Ureter (tissue), 1 donor: ENCODE results near the gene SECTM1. TPM values are rescaled to one million over a fixed set of nuclear protein-coding genes. Genes with fewer than 3 reads are reported as not detected.

Experiments used
- DNase-seq: peaks from one replicate; pipeline ENCODE4 v3.0.0-alpha.2; 2020; ENCODE audit warnings: low spot score
- total RNA-seq: library from RNA; stranded (reverse); gene quantifications from one replicate; pipeline ENCODE4 v1.2.4, GENCODE V29; 2023
- donor health status: DM: yes; HTN: yes; CAD: no.

Gene SECTM1
- total RNA-seq, 1 donor from 2014 or later: 12.6 TPM

DNA sequence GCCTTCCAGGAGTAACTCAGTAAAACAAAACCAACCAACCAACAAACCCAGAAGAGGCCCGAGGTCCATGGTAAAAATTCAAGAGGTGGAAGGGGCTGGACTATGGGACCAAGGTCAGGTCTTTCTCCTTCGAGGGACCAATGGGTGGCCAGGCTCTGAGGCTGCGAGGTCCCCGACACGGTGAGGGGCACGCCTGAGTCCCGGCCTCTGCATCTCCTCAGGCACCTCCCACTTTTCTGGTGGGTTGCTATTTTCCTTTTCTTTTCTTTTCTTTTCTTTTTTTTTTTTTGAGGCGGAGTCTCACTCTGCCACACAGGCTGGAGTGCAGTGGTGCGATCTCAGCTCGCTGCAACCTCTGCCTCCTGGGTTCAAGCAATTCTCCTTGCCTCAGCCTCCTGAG is 34.1 kb downstream of the SECTM1 start:
- no peak for DNase-seq

DNA sequence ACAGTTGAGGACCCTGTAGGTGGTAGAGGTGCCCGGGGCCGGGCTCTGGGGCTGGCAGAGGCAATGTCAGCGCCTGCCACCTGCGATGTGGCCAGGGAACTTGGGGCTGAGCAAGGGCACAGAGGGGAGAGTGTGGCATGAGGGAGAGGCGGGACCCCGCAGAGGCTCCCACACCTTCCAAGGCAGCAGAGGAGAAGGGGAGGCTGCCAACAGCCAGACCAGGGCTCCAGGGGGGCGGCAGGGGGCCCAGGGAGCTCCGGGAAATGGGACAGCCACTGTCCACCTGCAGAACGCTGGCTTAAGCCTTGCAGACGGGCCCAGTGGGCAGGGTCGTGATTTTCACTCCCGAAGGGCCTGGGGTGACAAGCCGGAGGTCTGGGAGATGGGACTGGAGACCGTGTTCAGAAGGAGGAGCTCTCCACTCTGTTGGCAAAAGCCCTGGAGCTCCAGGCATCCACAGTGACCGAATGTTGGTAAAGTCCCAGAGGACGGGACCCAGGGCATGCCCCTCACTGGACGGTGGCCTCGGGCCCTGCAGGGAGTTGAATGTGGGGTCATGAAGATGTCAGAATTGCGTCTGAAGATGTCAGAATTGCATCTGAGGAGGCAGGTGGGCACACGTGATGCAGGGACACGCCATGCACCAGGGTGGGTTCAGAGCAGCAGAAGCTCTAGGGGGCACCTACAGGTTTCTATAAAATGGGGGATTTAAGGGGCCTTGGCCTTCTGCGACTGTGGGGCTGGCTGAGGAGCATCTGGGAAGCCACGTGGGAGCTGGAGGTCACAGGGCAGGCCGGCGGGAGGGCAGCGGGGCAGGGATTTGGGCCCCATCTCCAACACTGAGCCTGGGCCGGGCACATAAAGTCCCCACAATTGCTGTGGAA is 34.8 kb downstream of the SECTM1 start:
- no peak for DNase-seq

DNA sequence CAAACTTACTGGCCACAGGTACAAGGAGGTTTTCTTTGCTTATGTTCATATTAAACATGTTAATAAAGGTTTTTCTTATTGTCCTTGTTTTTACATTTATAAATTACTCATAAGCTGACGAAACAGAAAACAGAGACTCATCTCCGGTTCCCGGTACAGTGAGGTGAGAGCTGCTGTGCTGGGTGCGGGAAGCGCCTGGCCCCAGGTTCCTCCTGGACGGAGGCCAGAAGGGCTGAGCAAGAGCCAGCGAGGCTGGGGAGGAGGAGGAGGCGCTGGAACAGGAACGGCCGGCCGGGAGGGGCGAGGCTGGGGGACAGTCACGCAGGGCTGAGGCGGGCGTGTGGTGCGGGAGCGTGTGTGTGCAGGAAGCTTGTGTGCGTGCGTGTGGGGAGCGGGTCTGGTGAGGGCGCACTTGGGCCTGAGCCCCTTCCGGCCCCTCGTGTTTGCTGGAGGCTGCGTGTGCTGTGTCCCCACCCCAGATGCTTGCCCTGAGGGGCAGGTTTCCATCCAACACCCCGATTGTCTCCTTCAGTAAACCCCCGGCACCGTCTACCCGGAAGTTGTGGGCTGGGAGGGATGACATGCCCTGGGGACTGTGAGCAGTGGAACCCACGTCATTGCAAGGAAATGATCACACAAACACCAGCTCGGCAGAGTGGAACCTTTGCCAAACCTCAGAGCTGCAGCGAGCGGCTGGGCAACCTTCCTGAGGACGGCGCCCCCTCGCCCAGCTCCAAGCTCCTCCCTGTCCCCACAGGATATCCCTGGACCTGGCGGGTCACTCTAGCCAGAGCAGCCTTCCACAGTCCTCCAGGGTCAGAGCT is 35.6 kb downstream of the SECTM1 start:
- peak; percentile 95 for DNase-seq

DNA sequence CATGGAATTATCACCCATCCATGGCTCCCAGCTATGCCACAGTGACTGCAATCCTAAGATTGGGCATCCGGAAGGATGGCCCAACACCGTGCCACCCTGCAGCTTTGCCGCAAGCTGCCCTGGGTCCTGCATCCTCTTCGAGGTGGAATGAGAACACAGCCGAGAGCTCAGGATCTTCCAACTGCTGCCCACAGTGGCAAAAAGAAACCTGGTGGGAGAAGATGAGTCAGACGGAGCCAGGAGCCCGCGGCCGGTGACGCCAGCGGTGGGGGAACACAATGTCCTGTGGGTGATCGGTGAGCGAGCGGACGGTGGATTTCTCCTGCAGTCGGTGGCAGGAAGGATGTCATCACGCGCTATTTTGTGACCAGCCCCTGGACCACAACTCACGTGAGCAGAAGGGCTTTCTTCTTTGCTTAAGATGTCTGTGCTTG is 36.3 kb downstream of the SECTM1 start:
- peak; percentile 90 for DNase-seq

DNA sequence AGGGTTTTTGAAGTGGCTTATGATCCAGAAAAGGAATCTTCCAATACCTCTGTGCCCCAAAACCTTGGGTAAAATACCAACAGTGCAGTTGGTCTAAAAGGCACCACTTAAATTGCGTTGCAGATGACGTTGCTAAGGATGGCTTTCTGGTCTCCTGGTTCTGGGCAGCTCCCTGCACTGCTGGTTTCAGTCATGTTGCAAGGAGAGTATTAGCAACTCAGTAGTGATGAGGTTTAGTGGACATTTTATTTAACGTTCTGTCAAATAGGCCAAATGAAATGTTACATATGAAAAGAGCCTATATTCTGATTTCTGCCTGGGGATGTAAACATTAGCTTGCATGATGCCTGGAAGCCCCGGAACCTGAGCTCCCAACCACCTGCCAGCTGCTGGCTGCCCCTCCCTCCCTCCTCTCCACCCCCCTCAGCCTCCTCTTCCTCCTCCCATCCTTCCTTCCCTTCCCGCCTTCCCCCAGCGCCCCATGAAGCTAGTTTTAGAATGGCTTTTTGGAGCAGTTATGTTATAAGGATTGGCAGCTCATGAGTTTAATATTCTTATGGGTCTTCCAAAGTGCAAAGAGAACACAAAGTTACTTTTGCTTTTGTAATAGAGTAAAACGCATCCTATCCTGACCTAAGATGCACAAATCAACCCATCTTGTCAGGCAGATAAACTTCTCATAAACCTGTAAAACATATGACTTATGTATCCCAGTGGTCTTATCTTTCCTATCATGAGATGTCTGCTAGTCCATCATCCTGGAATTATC is 36.9 kb downstream of the SECTM1 start:
- DNase-seq: no peak

DNA sequence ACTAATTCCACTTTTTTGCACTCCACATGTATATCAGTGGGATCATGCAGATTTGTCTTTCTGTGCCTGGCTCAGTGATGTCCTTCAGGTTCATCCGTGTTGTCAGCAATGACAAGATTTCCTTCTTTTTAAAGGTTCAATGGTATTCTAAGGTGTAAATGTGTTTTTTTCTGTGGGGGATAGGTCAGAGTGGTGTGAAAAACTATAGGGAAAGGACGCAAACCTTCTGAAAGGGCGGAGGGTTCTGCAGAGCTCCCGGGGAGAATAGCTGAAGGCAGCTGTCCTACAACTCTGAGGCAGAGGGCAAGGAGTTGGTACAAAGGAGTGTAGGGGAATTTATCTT is 38.1 kb downstream of the SECTM1 start:
- no peak for DNase-seq

DNA sequence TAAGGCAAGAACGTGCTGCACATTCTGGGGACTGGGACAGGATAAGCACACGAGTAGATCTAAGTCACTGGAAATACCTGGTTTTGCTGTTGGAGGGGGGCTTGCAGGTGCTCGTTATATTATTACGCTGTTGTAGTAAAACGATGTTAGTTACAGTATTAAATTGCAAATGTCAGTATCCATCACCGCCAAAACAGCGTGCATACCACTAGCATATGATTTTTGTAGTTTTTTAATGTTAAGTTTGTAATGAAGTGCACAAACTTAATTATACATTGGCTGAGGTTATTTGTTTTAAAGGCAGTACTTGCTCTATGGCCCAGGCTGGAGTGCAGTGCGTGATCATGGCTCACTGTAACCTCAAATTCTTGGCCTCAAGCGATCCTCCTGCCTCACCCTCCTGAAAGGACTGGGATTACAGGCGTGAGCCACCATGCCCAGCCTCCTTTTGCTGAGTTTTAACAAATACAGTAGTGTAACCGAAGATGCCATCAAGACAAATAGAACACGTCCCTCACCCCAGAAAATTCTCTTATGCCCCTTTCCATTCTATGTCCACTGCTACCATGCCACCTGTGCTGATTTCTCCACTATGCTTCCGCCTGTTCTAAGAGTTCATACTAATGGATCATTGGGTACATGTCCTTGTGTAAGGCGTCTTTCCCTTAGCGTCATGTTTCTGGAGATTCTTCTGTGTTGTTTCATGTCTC is 39.3 kb downstream of the SECTM1 start:
- DNase-seq: no peak

DNA sequence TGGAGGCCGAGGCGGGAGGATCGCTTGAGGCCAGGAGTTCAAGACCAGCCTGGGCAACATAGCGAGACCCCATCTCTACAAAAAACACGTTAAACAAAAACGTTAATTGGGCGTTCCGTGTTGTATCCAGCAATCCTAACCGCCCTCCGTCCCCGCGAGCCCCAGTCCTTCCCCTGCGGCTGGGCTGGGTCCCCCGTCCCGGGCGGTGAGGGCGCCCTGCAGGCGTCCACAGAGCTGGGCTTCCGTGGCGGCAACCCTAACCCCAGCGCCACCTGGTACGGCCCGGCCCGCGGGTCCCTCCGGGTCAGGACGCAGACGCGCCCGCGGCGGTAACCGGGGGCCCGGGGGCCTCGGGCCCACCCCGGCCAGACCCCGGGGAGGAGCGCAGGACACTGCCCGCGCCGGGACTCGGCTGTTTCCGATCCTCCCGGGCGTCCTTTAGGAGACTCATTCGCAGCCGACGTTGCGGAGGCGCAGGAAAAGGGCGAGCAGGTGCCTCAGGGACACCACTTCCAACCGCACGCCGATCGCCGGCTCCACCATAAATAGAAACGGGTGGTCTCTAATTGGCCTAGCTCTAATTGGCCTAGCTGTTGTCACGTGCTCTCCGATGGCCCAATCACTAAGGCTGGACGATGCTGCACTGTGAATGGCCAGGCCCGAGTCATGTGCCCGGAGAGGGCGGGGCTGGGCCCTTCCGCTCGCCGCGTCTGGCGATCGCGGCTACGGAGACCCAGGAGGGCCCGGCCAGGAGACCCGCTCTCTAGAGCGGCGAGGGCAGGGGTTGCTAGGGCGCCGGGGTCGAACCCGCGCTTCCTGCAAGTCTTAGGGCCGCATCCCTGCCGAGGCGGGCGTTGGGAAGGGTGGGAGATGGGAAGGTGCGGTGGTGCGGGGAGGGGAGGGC is 41.1 kb downstream of the SECTM1 start:
- DNase-seq: peak; percentile 96

DNA sequence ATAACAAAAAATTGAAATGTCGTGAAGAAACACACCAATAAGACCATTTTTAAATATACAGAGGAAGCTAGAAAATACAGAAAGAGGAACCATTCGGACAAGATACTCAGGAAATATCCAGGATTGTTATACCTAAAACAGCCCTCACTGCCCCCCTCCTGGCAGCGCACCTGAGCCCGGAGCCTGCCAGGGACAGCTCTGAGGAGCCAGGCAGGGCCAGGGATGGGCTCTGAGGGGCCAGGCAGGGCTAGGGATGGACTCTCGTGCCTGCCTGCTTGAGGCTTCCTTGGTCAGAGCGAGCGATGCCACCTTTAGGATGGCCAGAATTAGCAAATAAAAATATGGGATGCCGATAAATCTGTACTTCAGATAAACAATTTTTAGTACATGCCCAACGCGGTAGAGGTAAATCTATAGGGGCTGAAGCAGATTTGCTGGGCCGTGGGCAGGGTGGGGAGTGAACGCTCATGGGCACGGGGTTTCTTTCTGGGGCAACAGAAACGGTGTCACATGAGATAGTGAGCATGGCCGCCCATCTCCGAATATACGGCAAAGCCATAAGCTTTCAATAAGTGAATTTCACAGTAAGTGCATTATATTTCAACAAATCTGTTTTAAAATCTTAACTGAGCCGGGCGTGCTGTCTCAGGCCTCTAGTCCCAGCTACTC is 41.9 kb downstream of the SECTM1 start:
- DNase-seq: no peak

DNA sequence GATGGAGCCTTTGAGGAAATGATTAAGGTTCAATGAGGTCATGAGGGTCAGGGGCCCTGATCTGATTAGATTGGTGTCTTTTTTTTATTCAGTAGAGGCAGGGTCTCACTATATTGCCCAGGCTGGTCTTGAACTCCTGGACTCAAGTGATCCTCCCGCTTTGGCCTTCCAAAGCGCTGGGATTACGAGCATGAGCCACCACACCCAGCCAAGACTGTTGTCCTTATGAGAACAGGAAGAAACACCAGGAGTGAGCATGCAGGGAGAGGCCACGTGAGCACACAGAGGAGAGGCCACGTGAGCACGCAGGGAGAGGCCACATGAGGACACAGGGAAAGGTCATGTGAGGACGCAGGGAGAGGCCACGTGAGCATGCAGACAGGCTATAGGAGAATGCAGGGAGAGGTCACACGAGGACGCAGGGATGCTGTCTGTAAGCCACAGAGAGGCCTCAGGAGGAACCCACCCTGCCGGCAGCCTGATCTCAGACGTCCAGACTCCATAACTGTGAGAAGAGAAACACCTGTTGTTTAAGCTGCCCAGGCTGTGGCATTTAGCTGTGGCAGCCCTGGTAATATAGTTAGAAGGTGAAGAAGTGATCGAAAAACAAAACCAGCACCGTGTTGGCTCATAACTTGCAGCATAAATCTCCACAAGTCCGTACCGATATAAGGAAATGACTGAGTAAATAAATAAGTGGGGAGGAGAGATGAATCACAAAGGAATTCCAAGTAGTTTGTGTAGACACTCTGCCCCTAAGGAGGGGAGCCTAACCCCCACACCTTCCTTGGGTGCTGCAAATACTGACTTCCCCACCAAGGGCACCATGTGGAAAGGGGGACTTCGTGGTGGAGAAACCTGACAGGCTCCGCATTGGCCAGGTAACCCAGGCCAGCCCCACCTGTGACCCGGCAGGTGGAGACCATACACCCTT is 45.4 kb downstream of the SECTM1 start:
- DNase-seq: peak; percentile 89

DNA sequence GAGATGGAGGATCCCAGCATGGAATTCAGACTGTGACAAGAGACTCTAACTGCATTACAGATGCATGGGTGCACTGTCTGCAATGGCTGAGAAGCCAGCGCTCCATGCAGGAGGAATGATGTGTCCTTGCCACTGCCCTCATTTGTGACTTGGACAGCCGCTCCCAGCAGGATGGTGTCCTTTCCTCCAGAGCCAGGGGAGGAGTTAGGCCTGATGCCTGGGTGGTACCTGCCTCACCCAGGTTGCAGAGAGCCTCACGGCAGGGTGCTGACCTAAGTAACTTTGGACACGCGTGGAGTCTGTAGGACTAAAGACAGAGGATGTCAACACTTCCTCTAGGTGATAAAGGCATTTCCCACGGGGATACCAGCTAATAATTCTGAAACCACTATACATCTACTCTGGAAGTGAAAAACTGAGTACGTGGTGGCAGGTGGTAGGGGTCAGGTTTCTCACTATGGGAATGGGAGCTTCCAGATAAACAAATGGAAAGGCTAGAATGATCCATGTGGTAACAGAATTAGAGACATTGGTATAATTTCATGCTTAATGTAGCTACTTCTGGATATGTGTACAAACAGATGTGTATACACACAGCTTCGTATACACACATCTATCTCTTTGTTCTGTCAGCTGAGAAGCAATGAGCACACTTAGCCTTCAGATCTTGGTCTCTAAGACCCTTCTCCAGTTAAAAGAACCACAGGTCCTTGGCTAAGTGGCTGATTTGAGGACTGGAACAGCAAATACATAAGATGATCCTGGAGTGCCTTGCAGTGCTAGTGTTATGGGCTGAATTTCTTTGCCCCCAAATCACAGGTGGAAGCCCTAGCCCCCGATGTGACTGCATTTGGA is 46.3 kb downstream of the SECTM1 start:
- no peak for DNase-seq

DNA sequence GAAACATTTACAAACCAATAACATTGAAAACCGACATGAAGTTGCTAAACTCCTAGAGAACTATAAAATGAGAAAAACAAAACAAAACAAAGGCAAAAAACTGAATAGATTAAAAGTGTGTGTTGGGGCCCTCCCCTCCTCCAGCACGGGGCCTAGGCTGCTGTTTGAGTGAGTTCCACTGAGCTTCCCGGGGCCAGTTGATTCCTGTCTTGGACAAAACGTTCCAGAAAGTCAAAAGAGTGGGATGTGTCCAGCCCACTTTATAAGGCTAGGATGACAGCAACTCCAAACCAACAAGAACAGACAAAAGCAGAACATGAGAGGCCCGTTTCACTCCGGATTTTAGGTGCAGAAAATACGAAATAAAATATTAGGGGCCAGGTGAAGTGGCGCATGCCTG is 48.4 kb downstream of the SECTM1 start:
- DNase-seq: no peak

DNA sequence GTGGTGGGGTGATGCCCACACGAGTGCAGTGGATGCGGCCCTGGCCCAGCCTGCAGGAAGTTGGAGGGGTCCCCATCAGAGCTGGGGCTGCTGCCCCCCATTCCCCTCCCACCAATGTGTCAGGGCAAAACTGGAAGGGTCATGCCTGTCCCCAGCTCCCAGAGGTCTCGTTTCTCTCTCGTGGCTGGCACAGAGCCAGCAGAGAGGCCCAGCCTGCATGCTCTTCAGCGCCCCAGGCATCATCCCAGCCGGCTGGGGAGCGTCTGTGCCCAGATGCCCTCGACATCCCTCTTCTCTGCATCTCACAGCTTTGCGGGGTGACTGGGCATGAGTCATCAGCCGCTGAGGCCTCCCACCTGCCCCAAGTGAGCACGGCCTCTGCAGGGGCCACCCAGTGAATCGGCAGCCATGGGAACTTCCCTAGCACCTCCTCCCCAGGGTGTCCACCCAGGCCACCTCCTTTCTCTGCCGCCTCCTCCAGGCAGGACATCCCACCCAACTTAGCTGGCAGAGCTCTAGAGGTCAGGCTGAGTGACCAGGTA is 50.3 kb downstream of the SECTM1 start:
- no peak for DNase-seq

DNA sequence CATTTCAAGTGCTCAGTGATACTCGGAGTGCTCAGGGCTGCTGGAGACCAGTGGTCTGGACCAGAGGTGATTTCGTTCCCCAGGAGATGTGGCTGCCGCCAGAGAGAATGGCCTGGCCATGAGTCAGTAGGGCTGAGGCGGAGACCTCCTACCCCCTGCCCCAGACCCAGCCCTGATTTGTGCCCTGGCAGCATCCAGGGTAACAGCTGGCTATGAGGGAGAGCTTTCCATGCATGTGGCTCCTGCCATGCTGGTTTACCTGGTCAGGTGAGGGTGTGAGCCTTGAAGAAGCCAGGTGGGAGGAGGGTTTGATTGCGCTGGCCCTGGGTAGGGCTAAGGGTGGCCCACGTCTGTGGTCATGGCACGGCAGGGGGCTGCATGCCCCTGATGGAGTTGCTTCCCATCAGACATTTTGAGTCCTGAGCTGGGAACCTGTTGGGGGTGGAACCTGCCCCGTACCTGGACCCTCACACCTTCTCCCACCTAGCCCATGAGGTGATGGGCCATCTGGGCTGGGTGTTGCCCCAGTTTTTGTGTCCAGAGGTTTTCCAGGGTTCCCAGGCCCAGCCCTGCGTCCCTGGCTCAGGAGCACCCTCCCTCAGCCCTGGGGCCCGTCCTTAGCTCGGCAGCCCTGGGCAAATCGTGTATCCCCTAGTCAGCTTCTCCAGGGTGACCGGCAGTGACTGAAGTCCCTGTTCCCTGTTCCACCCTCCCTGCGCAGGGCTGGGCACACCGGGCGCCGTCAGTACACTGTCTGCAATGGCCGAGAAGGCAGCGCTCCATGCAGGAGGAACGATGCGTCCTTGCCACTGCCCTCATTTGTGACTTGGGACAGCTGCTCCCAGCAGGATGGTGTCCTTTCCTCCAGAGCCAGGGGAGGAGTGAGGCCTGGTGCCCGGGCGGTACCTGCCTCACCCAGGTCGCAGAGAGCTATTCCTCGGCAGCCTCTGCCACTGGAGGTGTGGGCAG is 51.0 kb downstream of the SECTM1 start:
- DNase-seq: no peak

DNA sequence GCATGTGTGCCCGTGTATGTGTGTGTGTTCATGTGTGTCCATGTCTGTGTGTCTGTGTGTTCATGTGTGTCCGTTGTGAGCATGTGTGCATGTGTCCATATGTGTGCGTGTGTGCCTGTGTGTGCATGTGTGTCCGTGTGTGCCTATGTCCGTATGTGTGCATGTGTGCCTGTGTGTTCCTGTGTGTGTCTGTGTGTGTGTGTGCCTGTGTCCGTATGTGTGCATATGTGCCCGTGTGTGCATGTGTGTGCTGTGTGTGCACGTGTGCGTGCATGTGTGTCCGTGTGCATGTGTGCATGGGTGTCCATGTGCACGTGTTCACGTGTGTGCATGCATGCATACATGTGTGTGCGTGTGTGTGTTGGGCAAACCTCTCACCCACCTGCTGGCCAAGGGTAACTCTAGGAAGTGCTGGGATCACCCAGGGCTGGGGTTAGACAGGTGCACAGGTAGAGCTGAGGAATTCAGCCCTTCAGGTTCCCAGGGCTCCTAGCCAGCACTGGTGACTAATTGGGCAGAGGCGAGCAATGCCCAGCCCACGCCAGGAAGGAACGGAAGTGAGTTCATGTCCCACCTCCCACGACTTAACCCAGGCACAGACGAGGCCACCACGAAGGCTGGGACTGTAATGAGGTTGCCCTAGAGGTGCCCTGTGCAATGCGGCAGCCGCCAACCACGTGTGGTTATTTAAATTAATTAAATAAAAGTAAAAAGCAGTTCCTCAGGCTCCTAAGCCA is 51.9 kb downstream of the SECTM1 start:
- DNase-seq: no peak

DNA sequence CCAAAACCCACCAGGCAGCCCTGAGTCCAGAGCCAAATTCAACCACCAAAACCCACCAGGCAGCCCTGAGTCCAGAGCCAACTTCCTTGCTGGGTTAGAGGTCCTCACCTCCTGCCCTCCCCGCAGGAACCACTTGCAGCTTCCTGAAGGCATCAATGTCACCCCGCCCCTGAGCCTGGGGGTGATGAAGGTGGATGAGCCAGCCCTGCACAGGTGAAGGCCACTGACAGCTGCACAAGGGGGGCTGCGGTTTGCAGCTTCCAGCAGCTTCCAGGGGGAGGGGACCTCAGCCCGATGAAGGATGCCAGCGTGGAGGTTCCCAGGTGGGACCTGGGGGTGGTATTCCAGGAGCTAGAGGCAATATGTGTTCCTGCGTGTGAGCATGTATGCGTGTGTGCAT is 52.5 kb downstream of the SECTM1 start:
- DNase-seq: no peak
